HCEC 1CT (cell line): Measurements from ENCODE around the gene APBB1IP.
"Not testable (repeated sequence)": the region's sequence is repeated elsewhere in the genome, so short reads cannot be mapped to it uniquely, and the experiment has no call there.

Experiments used
- DNase-seq: peaks from one replicate; pipeline ENCODE4 v3.0.0-alpha.2; 2017

The APBB1IP gene

GRCh38 chr10:26566525-26567350 is 128.6 kb downstream of the APBB1IP start:
- DNase-seq = no peak

GRCh38 chr10:26567351-26567721 is 129.2 kb downstream of the APBB1IP start:
- DNase-seq = no peak

GRCh38 chr10:26571655-26572054 is 133.5 kb downstream of the APBB1IP start:
- no peak for DNase-seq

- DNase-seq = no peak
These were observed 135.5 kb downstream of the APBB1IP start for GRCh38 chr10:26573674-26574073.

- DNase-seq = no peak
These were observed 136.6 kb downstream of the APBB1IP start for GRCh38 chr10:26574783-26575182.

GRCh38 chr10:26578371-26578770 is 140.2 kb downstream of the APBB1IP start:
- DNase-seq = not testable (repeated sequence)

GRCh38 chr10:26579256-26580063 is 141.3 kb downstream of the APBB1IP start:
- DNase-seq = no peak

GRCh38 chr10:26586211-26586610 is 148.1 kb downstream of the APBB1IP start:
- no peak for DNase-seq

- no peak for DNase-seq
These were observed 150.5 kb downstream of the APBB1IP start for GRCh38 chr10:26588611-26589010.

GRCh38 chr10:26589813-26590212 is 151.7 kb downstream of the APBB1IP start:
- not testable (repeated sequence) for DNase-seq

GRCh38 chr10:26593896-26594295 is 155.8 kb downstream of the APBB1IP start:
- no peak for DNase-seq

GRCh38 chr10:26603283-26603682 is 165.1 kb downstream of the APBB1IP start:
- not testable (repeated sequence) for DNase-seq

- not testable (repeated sequence) for DNase-seq
These were observed 166.4 kb downstream of the APBB1IP start for GRCh38 chr10:26604320-26605093.

- DNase-seq = peak; percentile 3
These were observed 168.3 kb downstream of the APBB1IP start for GRCh38 chr10:26606389-26606877.

- no peak for DNase-seq
These were observed 174.2 kb downstream of the APBB1IP start for GRCh38 chr10:26612151-26612915.
